GM19238 (cell line): ENCODE data around the gene USP54.

Experiments used
- DNase-seq: peaks from one replicate; pipeline ENCODE4 v3.0.0; 2011; ENCODE audit warnings: low spot score; ENCODE audit not compliant: insufficient read length

The USP54 gene

GRCh38 chr10:73478636-73479035 lies 112.5 kb downstream of the USP54 start:
- no peak for DNase-seq

- DNase-seq, result no peak
Measured at GRCh38 chr10:73471226-73471625, 119.9 kb downstream of the USP54 start.

DNA sequence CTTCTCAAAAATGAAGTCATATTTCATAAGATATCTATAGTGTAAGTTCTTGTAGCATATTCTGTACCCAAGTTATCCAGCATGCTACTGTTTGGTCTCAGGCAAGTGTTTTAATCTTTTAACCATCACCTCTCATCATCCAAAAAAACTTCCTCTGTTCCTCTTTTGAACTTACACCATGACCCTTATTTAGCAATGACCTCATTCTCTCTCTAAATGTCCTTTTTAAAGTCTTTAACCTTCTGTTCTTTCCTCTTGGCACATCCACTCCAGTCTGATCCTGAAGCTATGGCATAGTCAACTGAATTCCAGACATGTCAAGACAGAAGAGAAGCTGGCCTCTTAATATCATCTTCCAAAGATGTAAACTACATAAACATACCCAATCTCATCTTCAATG lies 121.6 kb downstream of the USP54 start:
- DNase-seq, result no peak

DNA sequence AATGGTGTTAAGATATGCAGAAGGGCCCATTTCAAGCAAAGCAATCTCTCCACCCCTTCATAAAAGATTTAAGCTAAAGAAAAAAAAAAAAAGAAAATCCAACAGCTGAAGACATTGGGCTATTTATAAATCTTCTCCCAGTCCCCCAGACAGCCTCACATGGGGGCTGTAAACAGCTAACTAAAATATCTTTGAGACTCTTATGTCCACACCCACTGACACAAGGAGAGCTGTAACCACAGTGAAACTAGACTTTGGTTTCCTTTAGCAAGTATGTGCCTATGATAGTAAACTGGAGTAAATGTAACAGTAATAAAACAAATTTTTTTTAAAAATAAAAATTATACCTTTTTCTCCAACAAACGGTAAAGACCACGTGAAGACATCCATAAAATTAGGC lies 123.9 kb downstream of the USP54 start:
- no peak for DNase-seq

DNA sequence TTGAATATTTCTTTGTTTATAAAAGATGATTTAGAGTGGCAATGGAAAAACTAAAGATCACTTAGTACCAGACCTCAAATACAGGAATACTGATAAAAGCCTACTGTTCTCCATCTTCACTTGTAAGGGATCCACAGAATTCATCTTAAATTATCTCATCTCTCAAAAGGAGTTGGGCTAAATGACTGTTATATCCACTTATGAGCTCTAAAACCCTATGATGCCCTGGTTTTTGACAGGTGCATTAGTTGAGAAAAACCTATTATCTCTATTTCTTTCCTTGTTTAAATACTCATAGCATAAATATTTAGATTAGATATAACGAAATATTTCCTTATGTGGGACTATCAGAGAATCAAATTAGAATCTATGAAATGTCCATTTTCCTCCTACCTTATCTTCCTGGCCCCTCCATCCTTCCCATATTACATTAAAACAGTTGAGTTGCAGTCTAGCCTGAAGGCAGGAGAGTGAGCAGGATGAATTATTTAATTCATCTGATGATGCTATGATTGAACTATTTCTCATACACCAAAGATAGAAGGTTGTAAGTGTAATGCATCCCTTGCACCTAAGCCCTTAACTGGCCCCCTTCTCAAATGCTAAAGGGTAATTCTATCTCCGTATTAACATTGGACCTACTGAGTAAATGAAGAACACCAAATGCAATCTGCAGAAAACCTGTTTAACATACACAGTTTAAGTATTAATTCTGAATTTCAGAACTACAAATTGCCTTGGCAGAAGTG lies 125.0 kb downstream of the USP54 start:
- DNase-seq, result no peak

DNA sequence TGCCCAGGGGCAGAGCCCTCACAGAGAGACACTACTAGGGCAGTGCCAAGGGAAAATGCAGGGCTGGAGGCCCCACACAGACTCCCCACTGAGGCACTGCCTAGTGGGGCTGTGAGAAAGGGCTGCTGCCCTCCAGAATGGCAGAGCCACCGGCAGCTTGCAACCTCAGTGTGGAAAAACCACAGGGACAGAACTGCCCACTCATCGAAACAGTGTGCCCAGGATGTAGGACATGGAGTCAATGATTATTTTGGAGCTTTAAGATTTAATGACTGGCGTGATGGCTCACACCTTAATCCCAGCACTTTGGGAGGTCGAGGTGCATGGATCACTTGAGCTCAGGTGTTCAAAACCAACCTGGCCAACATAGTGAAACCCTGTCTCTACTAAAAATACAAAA lies 130.2 kb downstream of the USP54 start:
- DNase-seq, result no peak

DNA sequence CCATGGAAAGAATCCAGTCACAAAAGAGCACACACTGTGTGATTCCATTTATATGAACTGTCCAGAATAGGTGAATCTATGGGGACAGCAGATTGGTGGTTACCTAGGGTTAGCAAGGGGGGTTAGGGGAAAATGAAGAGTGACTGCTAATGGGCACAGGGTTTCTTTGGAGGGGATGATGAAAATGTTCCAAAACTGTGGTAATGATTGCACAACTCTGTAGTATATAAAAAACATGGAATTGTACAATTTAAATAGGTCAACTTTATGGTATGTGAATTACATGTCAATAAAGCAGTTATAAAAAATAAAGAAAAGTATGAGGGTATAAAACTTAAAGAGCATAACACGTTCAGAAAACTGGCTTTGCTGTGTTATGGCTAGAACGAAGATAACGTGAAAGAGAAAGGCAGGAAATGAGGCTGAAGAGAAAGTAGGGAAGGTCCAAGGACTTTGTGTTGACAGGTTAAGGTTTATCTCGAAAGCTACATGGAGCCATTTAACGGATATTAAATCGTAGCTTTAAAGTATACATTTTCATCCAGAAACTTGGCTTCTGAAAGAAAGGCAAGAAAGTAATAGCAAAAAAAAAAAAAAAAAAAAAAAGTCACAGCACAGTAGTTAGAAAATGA lies 131.3 kb downstream of the USP54 start:
- no peak for DNase-seq

DNA sequence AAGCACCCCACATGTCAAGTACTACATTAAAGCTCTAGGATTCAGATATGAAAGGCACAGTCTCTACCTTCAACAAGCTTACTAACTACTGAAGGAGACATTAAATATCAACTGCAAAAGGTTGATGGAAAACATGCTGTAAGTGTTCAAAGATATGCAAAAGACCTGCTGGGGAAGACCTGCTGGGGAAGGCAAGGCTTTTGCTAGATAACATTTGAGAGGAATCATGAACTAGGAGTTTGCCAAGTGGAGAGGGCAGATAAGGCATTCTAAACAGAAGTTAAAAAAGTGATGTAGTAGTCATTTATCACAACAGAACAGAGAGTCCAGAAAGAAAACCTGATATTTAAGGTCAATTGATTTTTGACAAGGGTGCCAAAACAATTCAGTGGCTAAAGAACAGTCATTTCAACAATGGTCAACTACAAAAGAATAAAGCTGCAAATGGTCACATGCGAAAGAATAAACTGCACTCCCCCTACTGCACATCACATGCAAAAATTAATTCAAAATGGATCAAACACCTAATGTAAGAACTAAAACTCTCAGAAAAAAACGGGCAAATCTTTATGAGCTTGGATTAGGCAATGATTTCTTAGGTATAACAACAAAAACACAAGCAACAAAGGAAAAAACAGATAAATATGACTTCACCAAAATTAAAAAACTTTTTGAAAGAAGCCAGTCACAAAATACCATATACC lies 134.8 kb downstream of the USP54 start:
- no peak for DNase-seq

GRCh38 chr10:73449113-73449512 lies 142.0 kb downstream of the USP54 start:
- no peak for DNase-seq

DNA sequence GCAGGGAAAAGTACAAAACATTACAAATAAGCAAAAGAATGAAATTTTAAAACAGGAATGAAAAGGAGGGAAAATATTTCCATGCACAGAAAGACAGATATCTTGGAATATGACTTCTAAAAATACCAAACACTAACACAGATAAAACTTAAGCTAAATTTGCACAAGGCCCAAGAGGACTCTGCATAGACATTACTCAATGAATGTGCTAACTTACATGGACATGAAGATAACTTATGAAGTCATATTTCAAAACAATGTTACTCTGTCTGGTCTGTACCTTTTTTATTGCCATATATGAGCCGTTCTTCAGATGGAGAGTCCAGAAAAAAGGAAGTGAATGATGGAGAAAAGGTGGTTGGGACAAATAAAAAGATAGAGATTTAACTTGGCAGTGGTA lies 142.8 kb downstream of the USP54 start:
- DNase-seq, result no peak
